Effector CD4-positive, alpha-beta T cell (primary cell): Measurements from ENCODE around the gene C1orf52.
A peak's percentile ranks its signal among the peaks of the same experiment; 100 is the strongest.

ENCODE experiments used
- DNase-seq: peaks from one replicate; pipeline ENCODE4 v3.0.0-alpha.2; 2020

The C1orf52 gene

GRCh38 chr1:85229574-85230097 lies 29.8 kb downstream of the C1orf52 start:
- DNase-seq = no peak

GRCh38 chr1:85228972-85229371 lies 30.5 kb downstream of the C1orf52 start:
- DNase-seq = no peak

- DNase-seq = no peak
These were observed 33.7 kb downstream of the C1orf52 start for GRCh38 chr1:85225624-85226380.

GRCh38 chr1:85224734-85225623 lies 34.5 kb downstream of the C1orf52 start:
- DNase-seq = no peak

- DNase-seq = no peak
These were observed 35.2 kb downstream of the C1orf52 start for GRCh38 chr1:85224295-85224694.

GRCh38 chr1:85223334-85223733 lies 36.1 kb downstream of the C1orf52 start:
- no peak for DNase-seq

GRCh38 chr1:85220756-85221201 lies 38.7 kb downstream of the C1orf52 start:
- no peak for DNase-seq

GRCh38 chr1:85219853-85220610 lies 39.4 kb downstream of the C1orf52 start:
- no peak for DNase-seq

- DNase-seq = no peak
These were observed 42.8 kb downstream of the C1orf52 start for GRCh38 chr1:85216697-85217096.

GRCh38 chr1:85214654-85215053 lies 44.8 kb downstream of the C1orf52 start:
- no peak for DNase-seq

- no peak for DNase-seq
These were observed 51.0 kb downstream of the C1orf52 start for GRCh38 chr1:85208488-85208887.

GRCh38 chr1:85203573-85204171 lies 55.8 kb downstream of the C1orf52 start:
- DNase-seq = no peak

- DNase-seq = no peak
These were observed 56.6 kb downstream of the C1orf52 start for GRCh38 chr1:85202864-85203255.

GRCh38 chr1:85202092-85202863 lies 57.2 kb downstream of the C1orf52 start:
- DNase-seq = no peak

GRCh38 chr1:85201340-85202091 lies 57.9 kb downstream of the C1orf52 start:
- DNase-seq = peak; percentile 62

- peak; percentile 71 for DNase-seq
These were observed 58.8 kb downstream of the C1orf52 start, which contains the start of gene SYDE2 for GRCh38 chr1:85200463-85201339. TSS of gene SYDE2 (minus strand) at chr1:85201016. CDS start at chr1:85200996, 20 bp downstream.
